GM12872 (cell line): Measurements from ENCODE around the gene TRMT2A.

ENCODE experiments used
- CTCF ChIP-seq: IDR thresholded peaks from 3 replicates; pipeline ENCODE4 v1.5.1; 2011; ENCODE audit warnings: low read depth, mild to moderate bottlenecking, low read length, moderate library complexity; ENCODE audit not compliant: insufficient read depth

Gene TRMT2A

DNA sequence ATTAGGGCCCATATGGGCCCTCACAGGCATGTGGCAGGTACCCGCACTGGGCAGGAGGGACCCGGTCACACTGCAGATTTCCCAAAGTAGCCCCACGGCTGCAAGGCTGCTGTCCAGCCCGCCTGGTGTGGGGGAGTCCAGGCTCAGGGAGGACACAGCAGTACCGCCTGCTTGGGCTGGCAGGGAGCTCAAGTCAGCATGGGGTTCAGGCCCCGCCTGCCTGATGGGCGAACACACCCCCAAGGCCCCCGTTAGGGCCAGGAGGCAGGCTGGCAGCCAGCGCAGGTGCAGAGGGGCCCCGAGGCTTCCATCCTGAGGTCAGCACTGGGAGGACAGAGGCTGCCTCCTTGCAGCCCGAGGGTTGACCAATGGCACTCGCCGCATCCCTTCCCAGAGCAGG, 20.1 kb upstream of the TRMT2A start:
- no peak for TF ChIP-seq CTCF

DNA sequence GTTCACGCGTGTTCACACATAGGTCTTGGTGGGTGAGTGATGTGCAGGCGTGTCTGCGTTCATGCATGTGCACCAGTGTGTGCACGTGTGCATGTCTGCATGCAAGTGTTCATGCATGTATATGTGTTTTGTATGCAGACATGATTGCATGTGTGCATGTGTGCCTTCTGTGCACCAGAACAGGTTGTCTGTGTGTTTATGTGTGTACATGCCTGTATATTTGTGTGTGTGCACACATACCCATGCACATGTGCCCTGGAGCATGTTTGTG, 19.5 kb upstream of the TRMT2A start:
- no peak for TF ChIP-seq CTCF

- TF ChIP-seq CTCF, result no peak
Measured at GRCh38 chr22:20135806-20136602, 19.0 kb upstream of the TRMT2A start.

GRCh38 chr22:20135265-20135664, 18.2 kb upstream of the TRMT2A start:
- no peak for TF ChIP-seq CTCF

GRCh38 chr22:20133930-20134549, 17.0 kb upstream of the TRMT2A start:
- TF ChIP-seq CTCF, result no peak

- TF ChIP-seq CTCF, result no peak
Measured at GRCh38 chr22:20132686-20133246, 15.7 kb upstream of the TRMT2A start.

DNA sequence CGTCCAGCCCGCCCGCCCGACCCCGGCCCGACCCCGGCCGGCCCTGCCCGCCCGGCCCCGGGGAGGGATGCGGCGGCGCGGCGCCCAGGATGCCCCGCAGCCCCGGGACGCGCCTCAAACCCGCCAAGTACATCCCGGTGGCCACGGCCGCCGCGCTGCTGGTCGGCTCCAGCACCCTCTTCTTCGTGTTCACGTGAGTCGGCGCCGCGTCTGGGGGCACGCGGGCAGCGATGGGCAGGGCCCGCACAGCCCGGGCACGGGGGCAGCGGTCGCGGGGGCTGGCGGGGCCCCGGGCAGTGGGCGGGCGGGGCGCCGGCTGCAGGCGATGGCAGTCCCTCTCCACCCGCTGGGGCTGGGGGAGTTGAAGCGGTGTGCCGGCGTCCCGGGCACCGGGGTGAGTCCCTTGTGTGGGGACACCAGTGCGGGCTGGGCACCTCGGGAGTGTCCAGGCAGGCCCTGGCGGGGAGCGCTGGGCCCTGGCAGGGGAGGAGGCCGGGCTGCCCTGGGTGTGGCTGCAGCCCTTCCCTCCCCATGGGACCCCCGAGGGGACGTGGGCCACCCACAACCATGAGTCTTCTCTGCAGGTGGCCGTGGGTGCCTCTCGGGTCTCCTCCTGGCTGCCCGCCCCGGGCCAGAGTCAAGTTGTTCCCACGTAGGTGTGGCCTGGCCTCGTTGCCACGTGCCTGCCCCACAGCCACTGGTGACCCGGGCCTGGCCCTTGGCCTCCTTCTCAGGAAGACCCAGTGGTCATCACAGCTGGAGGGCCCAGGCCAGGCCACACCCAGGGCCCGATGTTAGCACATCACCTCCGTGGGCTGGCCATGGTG, 15.0 kb upstream of the TRMT2A start:
- no peak for TF ChIP-seq CTCF
